Esophagus muscularis mucosa (tissue), 4 donors: Measurements from ENCODE around the gene ADAMTS2.

Source experiments
- CTCF ChIP-seq, 3 experiments: fragments of 200-600 bp in 2 of 3; fragments of 450-650 bp in 1 of 3; sonication (generic) in 2 of 3; IDR thresholded peaks; one replicate each; pipeline ENCODE4 v1.5.1; 2017 to 2019; ENCODE audit warnings: antibody characterized with exemption in 3 of 3, mild to moderate bottlenecking in 2 of 3, moderate library complexity in 1 of 3
- EP300 ChIP-seq: sonication (generic); formaldehyde crosslinking; IDR thresholded peaks from one replicate; pipeline ENCODE4 v1.6.1; 2017; ENCODE audit warnings: antibody characterized with exemption
- POLR2A ChIP-seq: fragments of 450-650 bp; IDR thresholded peaks from one replicate; pipeline ENCODE4 v1.6.1; 2017; ENCODE audit warnings: antibody characterized with exemption, moderate library complexity, mild to moderate bottlenecking, low read depth

- TF ChIP-seq CTCF (IDR thresholded peaks at IDR 0.05) = no peak
- no peak for TF ChIP-seq EP300
- no peak for TF ChIP-seq POLR2A
Measured at GRCh38 chr5:179123491-179124272, 221.6 kb downstream of the ADAMTS2 start.
